ENCODE measurements around the gene ANO9.
"Not testable (repeated sequence)": the region's sequence is repeated elsewhere in the genome, so short reads cannot be mapped to it uniquely, and the experiment has no call there.

ANO9 gene

DNA sequence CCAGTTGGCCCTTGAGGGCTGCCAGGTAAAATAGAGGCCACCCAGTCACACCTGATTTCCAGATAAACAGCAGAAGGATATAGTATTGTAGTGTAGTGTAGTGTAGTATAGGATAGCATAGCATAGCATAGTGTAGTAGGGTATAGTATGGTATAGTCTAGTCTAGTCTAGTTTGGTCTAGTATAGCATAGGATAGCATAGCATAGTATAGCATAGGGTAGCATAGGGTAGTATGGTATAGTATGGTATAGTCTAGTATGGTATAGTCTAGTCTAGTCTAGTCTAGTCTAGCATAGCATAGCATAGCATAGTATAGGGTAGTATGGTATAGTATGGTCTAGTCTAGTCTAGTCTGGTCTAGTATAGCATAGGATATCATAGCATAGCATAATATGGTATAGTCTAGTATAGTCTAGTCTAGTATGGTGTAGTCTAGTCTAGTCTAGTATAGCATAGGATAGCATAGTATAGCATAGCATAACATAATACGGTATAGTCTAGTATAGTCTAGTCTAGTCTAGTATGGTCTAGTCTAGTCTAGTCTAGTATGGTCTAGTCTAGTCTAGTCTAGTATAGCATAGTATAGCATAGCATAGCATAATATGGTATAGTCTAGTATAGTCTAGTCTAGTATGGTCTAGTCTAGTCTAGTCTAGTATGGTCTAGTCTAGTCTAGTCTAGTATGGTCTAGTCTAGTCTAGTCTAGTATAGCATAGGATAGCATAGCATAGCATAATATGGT, 6.6 kb downstream of the ANO9 start:
- DNase-seq (ENCODE audit: low read depth, low spot score): not testable (repeated sequence)

DNA sequence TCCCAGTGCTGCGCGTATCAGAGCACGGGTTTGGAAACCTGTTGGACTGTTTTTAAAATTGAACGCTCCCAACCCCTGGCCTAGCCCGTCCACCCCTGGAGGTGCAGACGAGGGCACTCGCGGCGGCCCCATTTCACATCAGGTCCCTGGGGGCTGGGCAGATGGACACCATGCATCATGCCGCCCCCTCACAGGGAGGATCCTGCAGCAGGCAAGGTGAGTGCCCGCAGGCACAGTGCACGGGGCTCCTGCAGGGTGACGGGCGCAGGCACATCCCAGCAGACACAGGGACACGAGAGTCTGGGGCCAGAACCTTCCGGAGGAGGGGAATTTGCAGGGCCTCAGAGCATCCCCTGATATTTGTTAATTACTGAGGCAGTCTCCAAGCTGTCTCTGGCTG, 7.3 kb downstream of the ANO9 start:
- no peak for DNase-seq (ENCODE audit: low read depth, low spot score)

DNA sequence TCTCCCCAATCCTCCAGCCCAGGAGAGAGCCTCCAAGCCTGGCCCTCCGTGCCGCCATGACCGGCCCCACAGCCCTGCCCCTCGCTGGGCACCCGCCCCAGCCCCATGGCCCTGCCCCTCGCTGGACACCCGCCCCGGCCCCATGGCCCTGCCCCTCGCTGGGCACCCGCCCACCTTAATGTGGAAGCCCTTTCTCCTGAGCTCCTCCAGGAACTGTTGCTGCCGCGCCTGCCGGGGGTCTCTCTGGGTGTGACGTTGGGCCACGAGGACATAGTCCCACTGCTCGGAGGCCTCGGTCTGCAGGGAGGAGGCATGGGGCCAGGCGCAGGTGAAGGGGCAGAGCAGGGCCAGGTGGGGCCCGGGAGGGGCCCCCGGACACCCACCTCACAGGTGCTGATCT, 8.2 kb downstream of the ANO9 start:
- DNase-seq (ENCODE audit: low read depth, low spot score): no peak

DNA sequence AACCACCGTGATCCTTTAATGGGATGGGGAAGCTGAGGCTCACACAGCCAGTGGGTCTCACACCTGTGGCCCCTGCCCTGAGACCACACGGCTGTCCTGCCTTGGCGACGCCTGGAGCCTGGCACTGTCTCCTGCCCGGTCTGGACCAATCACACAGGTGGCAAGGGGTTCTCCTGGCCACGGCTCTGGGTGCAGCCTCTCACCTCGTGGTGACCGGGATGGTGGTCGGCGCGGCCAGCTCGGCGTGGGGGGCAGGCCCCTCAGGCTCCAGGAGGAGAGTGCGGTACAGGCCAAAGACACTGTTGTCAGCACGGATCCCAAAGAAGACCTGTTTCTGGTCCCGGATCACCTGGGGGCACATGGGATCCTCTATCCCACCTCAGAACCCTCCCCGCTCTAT, 8.7 kb downstream of the ANO9 start:
- no peak for DNase-seq (ENCODE audit: low read depth, low spot score)

DNA sequence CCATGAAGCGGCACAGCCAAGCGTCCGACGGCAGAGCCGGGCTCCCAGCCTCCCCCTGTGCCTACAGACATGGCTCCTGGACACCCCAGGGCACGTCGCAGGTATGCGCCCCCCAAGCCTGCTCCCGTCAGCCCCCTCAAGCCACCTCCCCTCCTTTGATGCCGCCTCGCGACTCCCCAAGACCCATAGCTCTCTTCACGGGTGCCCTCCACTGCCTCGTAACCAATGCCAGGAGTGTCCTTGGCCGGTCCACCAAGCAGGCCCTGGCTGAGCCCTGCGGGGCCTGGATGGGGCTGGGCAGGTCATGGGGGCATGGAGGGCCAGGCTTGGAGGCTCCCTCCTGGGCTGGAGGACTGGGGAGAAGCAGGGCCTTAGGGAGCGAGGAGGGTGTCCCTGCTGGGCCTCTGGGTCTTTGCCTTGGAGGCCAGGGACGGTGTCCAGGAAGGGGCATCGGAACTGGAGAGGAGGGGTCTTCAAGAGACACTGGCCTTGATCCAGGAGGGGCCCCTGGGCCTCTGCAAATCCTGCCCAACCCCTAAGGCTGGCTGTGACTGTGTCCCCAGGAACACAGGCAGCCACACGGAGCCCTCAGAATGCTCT, 9.2 kb downstream of the ANO9 start:
- no peak for DNase-seq (ENCODE audit: low read depth, low spot score)

DNA sequence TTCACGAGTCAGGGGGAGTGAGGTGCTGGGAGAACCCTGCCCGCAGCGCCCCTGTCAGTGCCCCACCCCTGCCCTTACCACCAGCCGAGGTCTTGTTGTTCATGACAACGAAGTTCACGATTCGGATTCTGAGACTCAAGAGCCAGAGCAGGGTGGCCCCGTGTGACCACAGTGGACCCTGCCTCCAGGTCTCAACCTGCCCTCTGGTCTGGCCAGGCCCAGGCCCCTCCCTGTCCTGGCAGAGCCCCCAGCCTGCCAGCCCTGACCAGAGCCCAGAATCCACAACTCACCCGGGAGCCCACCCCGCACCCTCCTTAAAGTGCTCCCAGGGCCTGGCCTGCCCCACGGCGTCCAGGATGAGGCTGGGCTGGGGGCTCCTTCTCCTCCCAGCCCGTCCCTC, 9.9 kb downstream of the ANO9 start:
- no peak for DNase-seq (ENCODE audit: low read depth, low spot score)

DNA sequence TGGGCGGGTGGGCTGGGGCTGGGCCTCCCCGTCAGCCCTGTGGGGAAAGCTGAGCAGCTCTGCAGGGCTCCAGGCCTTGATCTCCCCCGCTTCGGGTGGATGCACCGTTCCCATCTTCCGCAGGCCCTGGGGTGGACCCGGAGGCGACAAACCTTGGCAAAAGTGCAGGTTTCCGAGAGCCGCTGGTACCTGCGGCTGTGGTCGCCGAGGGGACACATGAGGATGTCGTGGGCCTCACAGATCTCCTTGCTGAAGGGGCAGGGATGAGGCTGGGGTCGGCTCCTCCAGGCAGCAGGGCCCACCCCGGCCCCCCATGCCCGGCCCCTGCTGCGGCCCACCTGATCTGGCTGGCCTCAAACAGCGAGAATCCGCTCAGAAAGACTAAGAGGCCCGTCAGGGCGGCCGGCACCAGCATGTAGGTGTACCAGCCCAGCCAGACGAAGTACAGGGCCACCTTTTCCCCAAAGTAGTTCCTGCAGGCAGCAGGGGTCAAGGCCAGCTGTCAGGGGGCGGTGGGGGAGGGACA, 11.8 kb downstream of the ANO9 start:
- DNase-seq (ENCODE audit: low read depth, low spot score): no peak

DNA sequence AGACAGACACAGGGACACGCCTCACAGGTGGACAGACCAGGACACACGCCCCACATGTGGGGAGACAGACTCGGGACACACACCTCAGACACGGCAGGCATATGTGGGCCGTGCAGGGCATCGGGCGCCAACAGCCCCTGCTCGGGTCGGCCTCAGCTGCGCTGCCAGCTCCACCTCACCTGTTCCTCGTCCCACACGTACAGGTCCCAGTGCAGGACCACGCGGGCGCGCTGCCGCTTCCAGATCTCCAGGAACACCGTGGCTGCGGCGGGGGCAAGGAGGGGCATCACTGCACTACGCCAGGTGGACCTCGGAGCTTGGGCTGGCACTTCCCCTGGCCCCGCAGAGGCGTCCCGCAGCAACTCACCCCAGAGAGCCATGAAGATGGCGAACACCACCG, 12.4 kb downstream of the ANO9 start:
- DNase-seq (ENCODE audit: low read depth, low spot score): no peak

DNA sequence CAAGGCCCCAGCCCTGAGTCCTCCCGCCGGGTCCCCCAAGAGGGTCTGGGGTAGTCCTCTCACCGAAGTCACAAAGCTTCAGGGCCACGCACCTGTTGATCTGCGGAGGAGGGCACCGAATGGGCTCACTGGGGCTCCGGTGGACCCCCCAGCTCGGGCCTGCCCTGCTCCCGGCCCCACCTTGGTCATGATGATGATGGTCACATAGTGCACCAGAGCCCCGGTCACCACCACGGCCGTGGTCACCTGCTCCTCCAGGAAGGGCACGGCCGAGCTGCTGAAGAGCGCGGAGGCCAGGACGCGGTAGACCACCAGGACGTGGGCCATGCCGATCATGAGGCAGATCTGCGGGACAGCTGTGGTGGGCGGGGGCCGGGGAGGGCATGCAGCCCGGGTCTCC, 13.5 kb downstream of the ANO9 start:
- no peak for DNase-seq (ENCODE audit: low read depth, low spot score)

DNA sequence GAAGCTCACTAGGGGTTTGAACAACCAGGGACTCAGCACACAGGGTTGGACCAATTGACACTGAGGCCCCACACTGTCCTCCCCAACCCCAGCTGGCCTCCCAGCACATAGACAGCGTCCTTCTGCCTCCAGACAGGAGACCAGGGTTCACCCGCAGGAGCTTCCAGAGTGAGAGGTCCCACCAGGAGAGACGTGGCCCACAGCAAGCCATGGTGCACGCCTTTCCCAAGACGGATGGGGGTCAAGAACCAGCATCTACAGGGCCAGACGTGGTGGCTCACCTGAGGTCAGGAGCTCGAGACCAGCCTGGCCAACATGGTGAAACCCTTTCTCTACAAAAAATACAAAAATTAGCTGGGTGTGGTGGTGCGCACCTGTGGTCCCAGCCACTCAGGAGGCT, 15.0 kb downstream of the ANO9 start:
- DNase-seq (ENCODE audit: low read depth, low spot score): no peak

DNA sequence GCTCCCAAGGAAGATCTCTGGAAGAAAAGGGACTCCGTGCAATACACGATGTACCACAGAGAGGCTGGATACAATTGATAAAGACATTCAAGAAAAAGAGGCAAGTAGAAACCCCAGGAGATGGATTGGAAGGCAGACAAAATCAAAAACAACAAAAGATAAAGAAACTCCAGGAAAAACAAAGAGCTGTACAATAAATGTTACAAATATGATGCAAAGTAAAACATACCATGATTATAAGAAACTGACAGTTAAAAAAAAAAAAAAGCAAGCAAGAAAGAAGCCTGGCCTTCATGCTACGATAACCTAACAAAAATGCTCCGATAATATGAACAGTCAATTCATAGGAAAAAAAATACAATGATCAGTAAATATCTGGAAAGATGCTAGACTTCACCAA, 16.5 kb downstream of the ANO9 start:
- no peak for DNase-seq (ENCODE audit: low read depth, low spot score)

DNA sequence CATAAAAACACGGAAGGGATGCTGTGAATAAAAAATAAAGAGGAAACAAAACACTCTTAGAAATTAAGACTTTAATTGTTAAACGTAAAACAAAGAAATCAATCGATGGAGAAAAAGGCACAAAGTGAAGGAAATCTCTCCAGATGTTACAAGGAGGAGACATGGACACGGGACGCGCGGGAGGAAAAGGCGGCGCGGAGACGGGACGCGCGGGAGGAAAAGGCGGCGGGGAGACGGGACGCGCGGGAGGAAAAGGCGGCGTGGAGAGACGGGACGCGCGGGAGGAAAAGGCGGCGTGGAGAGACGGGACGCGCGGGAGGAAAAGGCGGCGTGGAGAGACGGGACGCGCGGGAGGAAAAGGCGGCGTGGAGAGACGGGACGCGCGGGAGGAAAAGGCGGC, 17.0 kb downstream of the ANO9 start:
- not testable (repeated sequence) for DNase-seq (ENCODE audit: low read depth, low spot score)

DNA sequence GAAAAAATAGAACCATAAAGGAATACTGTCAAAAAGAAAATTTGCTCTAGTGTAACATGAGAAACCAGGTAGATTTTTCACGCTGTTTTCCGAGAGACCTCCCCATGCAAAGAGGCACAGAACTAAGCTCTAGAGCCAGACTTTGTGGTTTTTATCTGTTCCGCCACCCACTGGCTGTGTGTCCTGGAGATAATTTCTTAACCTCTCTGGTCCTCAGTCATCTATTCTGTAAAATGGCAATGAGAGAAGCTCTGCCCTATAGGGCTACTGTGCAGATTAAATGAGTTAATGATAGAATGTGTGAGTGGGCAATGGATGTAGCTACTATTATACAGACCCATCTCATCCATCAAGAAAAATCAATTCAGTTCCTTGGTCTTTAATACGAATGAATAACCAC, 17.6 kb downstream of the ANO9 start:
- no peak for DNase-seq (ENCODE audit: low read depth, low spot score)

DNA sequence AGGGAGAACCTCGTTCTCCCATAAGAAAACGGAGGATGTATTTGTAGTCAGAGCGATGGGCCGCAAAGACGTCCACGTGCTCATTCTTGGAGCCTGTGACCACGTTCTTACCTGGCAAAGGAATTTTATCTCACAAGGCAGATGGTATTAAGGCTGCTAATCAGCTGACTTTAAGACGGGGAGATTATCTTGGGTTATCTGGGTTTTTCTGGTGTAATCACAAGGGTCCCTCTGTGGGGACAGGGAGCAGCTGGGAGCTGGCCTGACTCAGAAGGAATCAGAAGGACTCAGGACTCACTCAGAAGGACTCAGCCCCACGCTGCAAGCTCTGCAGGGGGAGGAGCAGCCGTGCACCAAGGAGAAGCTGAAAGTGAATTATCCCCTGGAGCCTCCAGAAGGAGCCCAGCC, 19.6 kb downstream of the ANO9 start:
- no peak for DNase-seq (ENCODE audit: low read depth, low spot score)

DNA sequence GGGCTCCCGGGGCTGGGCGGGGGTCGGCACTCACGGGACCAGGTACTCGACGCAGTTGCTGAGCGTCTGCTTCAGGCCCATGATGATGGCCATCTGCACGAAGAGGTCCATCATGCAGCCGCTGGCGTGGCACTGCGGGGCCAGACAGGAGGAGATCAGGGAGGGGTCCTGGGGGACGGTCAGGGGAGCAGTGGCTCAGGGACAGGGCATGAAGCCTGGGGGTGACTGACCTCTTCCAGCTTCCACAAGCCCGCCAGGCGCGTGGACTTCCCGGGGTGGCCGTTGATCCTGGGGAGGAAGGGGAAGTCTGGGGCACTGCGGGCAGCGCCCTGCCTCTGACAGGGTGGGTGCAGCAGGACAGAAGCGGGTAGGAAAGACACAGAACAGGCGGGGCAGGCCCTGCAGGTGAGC, 20.9 kb downstream of the ANO9 start:
- DNase-seq (ENCODE audit: low read depth, low spot score): no peak

DNA sequence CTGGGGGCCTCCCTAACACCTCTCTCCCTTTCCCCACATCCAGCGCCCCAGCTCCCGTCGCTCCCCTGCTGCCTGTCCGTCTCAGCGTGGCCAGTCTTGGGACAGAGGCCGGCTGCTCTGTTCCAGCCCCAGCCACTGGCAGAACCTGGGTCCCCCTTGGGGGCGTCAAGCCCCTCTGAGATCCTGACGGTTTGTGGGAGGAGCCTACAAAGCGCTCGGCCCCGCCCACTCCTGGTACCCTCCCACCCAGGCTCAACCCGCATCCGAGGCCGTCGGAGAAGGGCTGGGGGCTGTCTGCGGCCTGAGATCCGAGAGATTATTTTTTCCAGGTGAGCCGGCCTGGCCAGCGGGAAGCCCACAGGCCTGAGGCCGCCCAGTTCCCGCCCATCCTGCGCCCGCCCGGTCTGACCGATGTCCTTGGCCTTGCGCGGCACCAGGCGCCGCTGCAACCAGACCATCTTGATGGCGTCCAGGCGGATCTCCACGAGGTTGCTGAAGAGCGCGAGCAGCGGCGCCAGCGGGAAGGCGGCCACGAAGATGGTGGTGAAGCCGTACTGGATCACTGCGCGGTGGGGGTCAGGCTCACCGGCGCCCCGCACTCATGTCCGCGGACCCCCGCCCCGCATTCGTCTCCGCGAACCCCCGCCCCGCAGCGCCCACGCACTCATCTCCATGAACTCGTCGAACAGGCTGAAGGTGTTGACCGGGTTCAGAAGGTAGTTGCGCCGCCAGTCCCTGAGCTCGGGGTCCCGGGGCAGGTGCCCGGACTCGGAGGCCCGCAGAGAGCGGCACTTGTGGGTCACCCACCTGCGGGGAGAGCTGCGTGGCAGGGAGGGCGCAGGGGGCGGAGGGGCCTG, 21.5 kb downstream of the ANO9 start:
- no peak for DNase-seq (ENCODE audit: low read depth, low spot score)

DNA sequence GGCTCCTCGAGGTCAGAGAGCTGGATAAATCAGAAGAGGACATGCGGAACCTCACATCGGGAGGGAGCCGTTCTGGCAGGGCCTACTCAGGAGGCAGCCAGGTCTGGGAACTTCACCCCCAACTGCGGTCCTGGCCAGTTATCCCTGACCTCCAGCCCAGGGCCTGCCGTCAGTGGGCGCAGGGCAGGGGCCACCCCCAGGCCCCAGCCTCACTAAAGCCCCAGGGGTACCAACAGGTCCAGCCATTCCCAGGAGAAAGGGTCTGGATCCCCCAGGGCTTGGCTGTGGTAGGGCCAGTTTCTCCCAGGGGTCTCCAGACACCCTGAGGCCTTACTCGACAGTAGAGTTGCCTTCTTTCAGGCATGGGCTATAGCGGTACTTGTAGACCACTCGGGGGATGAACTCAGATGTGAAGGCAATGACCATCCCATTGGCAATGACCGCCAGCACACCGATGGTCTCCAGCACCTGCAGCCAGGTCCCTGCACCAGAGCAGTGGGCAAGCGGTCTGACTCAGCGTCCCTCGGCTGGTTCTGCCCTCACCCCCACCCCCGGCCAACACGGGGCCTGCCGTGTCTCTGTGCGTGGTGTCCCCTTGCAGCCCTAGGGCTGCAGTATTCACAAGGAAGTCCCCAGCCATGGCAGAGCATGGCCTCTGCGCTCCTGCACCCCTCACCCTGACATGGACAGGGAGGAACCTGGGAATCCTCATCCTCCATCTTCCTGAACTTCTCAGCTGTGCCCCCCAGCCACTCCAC, 22.4 kb downstream of the ANO9 start:
- DNase-seq (ENCODE audit: low read depth, low spot score): no peak

DNA sequence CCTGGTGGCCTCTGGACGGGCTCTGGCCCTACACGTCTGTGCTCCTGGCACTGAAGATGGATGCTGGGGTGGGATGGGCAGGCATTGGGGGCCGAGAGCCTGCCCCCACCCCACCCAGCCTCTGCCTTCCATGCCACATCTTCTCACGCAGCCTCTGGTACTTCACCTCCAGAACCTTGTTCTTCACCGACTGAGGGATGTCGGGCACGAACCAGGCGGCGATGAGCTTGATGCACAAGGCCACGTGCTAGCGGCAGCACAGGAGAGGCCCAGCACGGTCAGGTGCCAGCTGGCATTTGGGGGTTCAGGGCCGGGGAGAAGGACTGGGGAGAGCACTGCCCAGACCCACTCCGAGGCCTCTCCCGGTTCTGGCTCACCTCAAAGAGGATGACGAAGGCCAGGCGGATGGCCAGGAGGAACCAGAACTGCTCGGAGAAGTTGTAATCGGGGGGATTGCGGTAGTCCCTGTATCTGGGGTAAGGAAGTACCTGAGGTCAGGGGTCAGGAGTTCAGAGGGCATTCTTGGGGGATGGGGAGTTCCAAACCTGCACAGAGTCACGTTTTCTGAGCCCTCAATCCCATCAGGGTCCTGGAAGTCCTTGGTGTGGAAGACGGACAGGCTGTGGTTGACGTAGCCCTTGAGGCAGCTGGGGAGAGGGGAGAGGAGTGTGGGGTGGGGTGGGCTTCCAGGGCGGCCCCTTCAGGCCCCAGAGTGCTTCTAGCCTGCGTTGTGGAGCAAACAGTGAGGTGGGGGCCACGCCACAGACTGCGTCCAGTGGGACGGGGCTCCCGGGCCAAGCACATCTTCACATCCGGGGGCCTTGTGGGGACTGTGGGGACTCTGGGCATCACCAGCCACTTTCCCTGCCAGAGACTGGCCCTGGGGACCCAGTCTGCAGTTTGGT, 23.2 kb downstream of the ANO9 start:
- DNase-seq (ENCODE audit: low read depth, low spot score): no peak

DNA sequence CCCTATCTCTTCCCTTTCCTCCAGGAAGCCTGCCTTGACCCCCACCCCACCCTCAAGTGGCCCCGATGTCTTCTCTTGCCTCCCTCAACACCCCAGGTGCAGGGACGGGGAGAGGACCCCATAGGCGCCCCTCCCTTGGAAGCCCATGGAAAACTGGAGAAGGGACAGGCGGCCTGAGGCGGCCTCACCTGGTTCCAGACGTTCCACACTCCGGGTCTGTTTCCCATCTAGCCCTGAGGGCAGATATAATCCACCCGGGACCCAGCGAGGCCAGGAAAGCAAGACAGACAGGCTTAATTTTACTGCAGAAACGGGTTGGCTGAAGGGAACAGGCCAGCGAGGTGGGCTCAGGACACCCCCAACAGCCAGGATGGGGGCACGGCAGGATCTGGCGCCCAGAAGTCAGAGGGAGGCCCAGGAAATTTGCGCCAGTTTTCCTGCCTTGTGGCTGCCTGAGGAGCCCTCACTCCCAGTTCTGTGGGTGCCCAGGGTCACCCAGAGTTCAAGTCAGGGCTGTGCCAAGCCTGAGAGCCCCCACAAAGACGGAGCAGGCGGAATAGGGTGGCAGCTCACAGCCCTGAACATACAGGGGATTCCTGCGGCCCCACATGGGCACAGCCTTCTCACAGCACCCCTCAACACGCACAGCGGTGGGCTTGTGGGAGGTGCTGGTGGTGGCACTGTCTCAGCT, 24.0 kb downstream of the ANO9 start:
- no peak for DNase-seq (ENCODE audit: low read depth, low spot score)

Data from activated CD4-positive, CD25-positive, alpha-beta regulatory T cell treated with anti-CD3 and anti-CD28 coated beads, Interleukin-2, amount 50 U/mL, for 16 hours (primary cell).